Lung (tissue), 12 donors: ENCODE data around the gene SLC25A48. TPM values are rescaled to one million over a fixed set of nuclear protein-coding genes. Genes with fewer than 3 reads are reported as not detected.

Experiments used
- ATAC-seq: fragments of 200-7000 bp; cut with Tn5 transposase; one replicate; pipeline ENCODE4 v1.9.1; 2020; ENCODE audit warnings: moderate number of reproducible peaks; ENCODE audit not compliant: insufficient read depth, low FRiP score
- DNase-seq, 3 donors: peaks; one replicate each; pipeline ENCODE4 v3.0.0-alpha.2; 2013 to 2017
- H3K27ac ChIP-seq, 2 donors: one replicate each; pipeline ENCODE4 v1.5.1; 2013; ENCODE audit warnings: mild to moderate bottlenecking in 2 of 2, moderate library complexity in 2 of 2, control low read depth in 1 of 2, inconsistent platforms in 1 of 2, low read depth in 1 of 2, low read length in 1 of 2
- H3K27me3 ChIP-seq, 3 donors: one replicate each; pipeline ENCODE4 v1.5.1; 2013; ENCODE audit warnings: low read length in 2 of 3; ENCODE audit not compliant: control insufficient read depth in 3 of 3, insufficient read depth in 3 of 3
- H3K36me3 ChIP-seq, 4 donors: one replicate each; pipeline ENCODE4 v1.5.1; 2013; ENCODE audit warnings: low read length in 4 of 4, mild to moderate bottlenecking in 1 of 4, moderate library complexity in 1 of 4; ENCODE audit not compliant: control insufficient read depth in 4 of 4, insufficient read depth in 4 of 4
- H3K4me1 ChIP-seq, 5 donors: one replicate each; pipeline ENCODE4 v1.5.1; 2013; ENCODE audit warnings: low read length in 5 of 5, mild to moderate bottlenecking in 2 of 5, moderate library complexity in 1 of 5; ENCODE audit not compliant: control insufficient read depth in 5 of 5, insufficient read depth in 5 of 5
- H3K4me3 ChIP-seq: one replicate; pipeline ENCODE4 v1.5.1; 2013; ENCODE audit warnings: mild to moderate bottlenecking, control low read depth, moderate library complexity
- H3K9ac ChIP-seq, 2 donors: one replicate each; pipeline ENCODE4 v1.5.1; 2013; ENCODE audit warnings: low read length in 2 of 2, control low read depth in 1 of 2; ENCODE audit not compliant: insufficient read depth in 1 of 2
- H3K9me3 ChIP-seq, 4 donors: one replicate each; pipeline ENCODE4 v1.5.1; 2013; ENCODE audit warnings: low read length in 3 of 4, mild to moderate bottlenecking in 1 of 4, moderate library complexity in 1 of 4; ENCODE audit not compliant: control insufficient read depth in 4 of 4, insufficient read depth in 3 of 4
- WGBS, 2 donors: extraction: QIAGEN DNeasy Blood & Tissue Kit; methylation state at CpG; one replicate each; pipeline ENCODE4 v1.1.7; 2013; 5-methylcytosine and 5-hydroxymethylcytosine counted together
- polyA plus RNA-seq, 2 donors: library from polyadenylated mRNA; stranded (reverse); fragments of 200-250 nt; gene quantifications; one replicate each; pipeline ENCODE4 v1.2.1, GENCODE V29; 2013
- total RNA-seq, 2 donors: library from RNA; depleted of rRNA in 1 of 2; stranded (reverse); fragments of >200 nt in 1 of 2; gene quantifications; one replicate each; pipeline ENCODE4 v1.2.1, GENCODE V29; 2014 to 2021
- TF ChIP-seq, protein P1 (sequence below): IDR thresholded peaks from 2 replicates; pipeline ENCODE4 v1.5.1; 2012; ENCODE audit warnings: mild to moderate bottlenecking; ENCODE audit errors: control extremely low read depth, extremely low read depth
- donor health status: control.
- donor health status: control.
- donor health status: Bipolar disorder and iron deficiency.
- donor health status: healthy.
- donor health status: DM: yes; HTN: yes; CAD: no.

Gene SLC25A48
- total and polyA plus RNA-seq, 4 donors = not detected

GRCh38 chr5:135859641-135860040 is 25.2 kb downstream of the SLC25A48 start:
- TF ChIP-seq, protein P1, sequence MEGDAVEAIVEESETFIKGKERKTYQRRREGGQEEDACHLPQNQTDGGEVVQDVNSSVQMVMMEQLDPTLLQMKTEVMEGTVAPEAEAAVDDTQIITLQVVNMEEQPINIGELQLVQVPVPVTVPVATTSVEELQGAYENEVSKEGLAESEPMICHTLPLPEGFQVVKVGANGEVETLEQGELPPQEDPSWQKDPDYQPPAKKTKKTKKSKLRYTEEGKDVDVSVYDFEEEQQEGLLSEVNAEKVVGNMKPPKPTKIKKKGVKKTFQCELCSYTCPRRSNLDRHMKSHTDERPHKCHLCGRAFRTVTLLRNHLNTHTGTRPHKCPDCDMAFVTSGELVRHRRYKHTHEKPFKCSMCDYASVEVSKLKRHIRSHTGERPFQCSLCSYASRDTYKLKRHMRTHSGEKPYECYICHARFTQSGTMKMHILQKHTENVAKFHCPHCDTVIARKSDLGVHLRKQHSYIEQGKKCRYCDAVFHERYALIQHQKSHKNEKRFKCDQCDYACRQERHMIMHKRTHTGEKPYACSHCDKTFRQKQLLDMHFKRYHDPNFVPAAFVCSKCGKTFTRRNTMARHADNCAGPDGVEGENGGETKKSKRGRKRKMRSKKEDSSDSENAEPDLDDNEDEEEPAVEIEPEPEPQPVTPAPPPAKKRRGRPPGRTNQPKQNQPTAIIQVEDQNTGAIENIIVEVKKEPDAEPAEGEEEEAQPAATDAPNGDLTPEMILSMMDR = no peak
- Histone ChIP-seq H3K36me3 (no peaks in the 10 kb centered on the region), H3K27me3 (peaks cover 0 to 2% (median 0%) of the 10 kb centered on the region in 3 donors), H3K9ac (no peak overlapping the region), H3K4me1 (no peaks in the 10 kb centered on the region), H3K27ac (no peak overlapping the region), H3K4me3 (no peak overlapping the region), H3K9me3 (peaks cover 0 to 7% (median 0%) of the 10 kb centered on the region in 4 donors)
- no peak for ATAC-seq
- no peak for DNase-seq
- WGBS, 2 donors = 60 to 72% methylated on average over 1 of the region's 1 CpG

DNA sequence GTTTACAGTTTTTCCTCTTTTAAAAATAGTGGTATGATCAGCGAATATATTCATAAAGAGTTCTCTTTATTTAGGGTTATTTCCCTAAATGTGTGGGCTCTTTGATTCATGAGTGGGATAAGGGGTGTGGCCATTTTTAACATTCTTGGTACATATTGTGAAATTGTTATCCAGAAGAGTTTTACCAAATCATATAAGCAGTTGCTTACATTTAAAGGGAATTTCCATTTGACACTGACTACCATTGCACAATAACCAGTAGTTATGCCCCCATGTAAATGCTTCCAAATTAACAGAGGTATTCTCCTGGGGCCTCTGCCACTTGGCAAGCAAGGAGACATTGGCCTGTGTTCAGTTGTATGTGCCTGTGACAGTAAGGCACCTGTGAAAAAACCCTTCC is 27.2 kb downstream of the SLC25A48 start:
- peaks cover 0 to 2% (median 0%) of the 10 kb centered on the region in 3 donors for H3K27me3 ChIP-seq
- H3K27ac ChIP-seq = no peak overlapping the region
- H3K4me3 ChIP-seq = no peak overlapping the region
- peak in 1 of 3 donors; percentile 22 for DNase-seq
- peaks cover 0 to 6% (median 0%) of the 10 kb centered on the region in 5 donors for H3K4me1 ChIP-seq
- no peak for ATAC-seq
- TF ChIP-seq, protein P1 = no peak
- 79 to 89% methylated on average over 1 of the region's 1 CpG for WGBS, 2 donors
- H3K9me3 ChIP-seq = peaks cover 0 to 3% (median 0%) of the 10 kb centered on the region in 4 donors
- no peaks in the 10 kb centered on the region for H3K36me3 ChIP-seq
- H3K9ac ChIP-seq = no peak overlapping the region

- no peak overlapping the region for H3K4me3 ChIP-seq
- no peaks in the 10 kb centered on the region for H3K36me3 ChIP-seq
- DNase-seq (no peak), ATAC-seq (no peak)
- H3K4me1 ChIP-seq = peaks cover 0 to 6% (median 0%) of the 10 kb centered on the region in 5 donors
- TF ChIP-seq, protein P1 = no peak
- no peak overlapping the region for H3K27ac ChIP-seq
- peaks cover 0 to 3% (median 0%) of the 10 kb centered on the region in 4 donors for H3K9me3 ChIP-seq
- H3K27me3 ChIP-seq = peaks cover 0 to 2% (median 0%) of the 10 kb centered on the region in 3 donors
- H3K9ac ChIP-seq = no peak overlapping the region
Observed at GRCh38 chr5:135862086-135862485, 27.6 kb downstream of the SLC25A48 start.

DNA sequence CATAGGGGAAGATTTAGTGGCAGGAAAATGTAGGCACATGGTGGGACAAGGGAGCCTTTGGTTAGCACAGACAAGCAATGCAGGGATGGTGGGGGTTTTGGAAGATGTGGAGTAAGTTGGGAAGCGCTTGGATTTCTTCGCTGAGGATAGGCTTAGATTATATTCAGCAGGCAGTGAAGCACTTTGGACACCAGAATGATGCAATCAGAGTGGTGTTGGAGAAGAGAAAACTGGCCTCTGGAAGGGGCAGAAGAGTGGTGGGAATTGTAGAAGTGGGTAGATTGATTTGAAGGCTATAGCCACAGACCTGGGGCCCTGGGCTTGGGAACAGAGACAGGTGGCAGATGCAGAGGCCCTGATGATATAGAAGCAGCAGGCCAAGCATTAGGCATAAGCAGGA is 28.3 kb downstream of the SLC25A48 start:
- Histone ChIP-seq H3K27ac (no peak overlapping the region), H3K4me1 (peaks cover 0 to 6% (median 0%) of the 10 kb centered on the region in 5 donors), H3K9me3 (peaks cover 0 to 2% (median 0%) of the 10 kb centered on the region in 4 donors), H3K4me3 (no peak overlapping the region), H3K27me3 (peaks cover 0 to 2% (median 0%) of the 10 kb centered on the region in 3 donors), H3K9ac (no peak overlapping the region), H3K36me3 (no peaks in the 10 kb centered on the region)
- ATAC-seq (no peak), DNase-seq (no peak)
- WGBS, 2 donors = 96 to 98% methylated on average over 2 of the region's 2 CpGs
- TF ChIP-seq, protein P1 = no peak
